Epidermal melanocyte (primary cell): Measurements from ENCODE around the gene BANF1.

Source experiments
- DNase-seq: peaks from one replicate; pipeline ENCODE4 v3.0.0; 2011; ENCODE audit warnings: low spot score; ENCODE audit not compliant: insufficient read length

The BANF1 gene

GRCh38 chr11:66001942-66002647, at the start of gene BANF1, which contains the start of gene EIF1AD:
Gene BANF1 (plus strand): TSS chr11:66002503. CDS start chr11:66003251, 748 bp downstream.
Gene EIF1AD (minus strand): TSS chr11:66002157. CDS start chr11:66000389, 1,768 bp downstream.
- DNase-seq: peak; percentile 95

GRCh38 chr11:65953471-65953870, 48.8 kb upstream of the BANF1 start:
- no peak for DNase-seq

GRCh38 chr11:65954771-65955170, 47.5 kb upstream of the BANF1 start:
- no peak for DNase-seq

- no peak for DNase-seq
These were observed 44.0 kb upstream of the BANF1 start for GRCh38 chr11:65958291-65958690.

GRCh38 chr11:65958774-65959420, 43.4 kb upstream of the BANF1 start:
- no peak for DNase-seq

- DNase-seq: no peak
These were observed 41.5 kb upstream of the BANF1 start for GRCh38 chr11:65960824-65961266.

- DNase-seq: peak; percentile 100
These were observed 40.8 kb upstream of the BANF1 start, which contains the start of gene SART1 for GRCh38 chr11:65961267-65962140. Gene SART1 (plus strand): TSS chr11:65961734. CDS start chr11:65961781, 47 bp downstream.

- peak; percentile 77 for DNase-seq
These were observed 40.1 kb upstream of the BANF1 start for GRCh38 chr11:65962141-65962564.

- no peak for DNase-seq
These were observed 37.4 kb upstream of the BANF1 start for GRCh38 chr11:65964906-65965305.

- no peak for DNase-seq
These were observed 36.1 kb upstream of the BANF1 start for GRCh38 chr11:65965986-65966762.

GRCh38 chr11:65967329-65967934, 34.9 kb upstream of the BANF1 start:
- DNase-seq: no peak

GRCh38 chr11:65968600-65969482, 33.5 kb upstream of the BANF1 start:
- DNase-seq: no peak

GRCh38 chr11:65972116-65972515, 30.2 kb upstream of the BANF1 start:
- no peak for DNase-seq

- DNase-seq: no peak
These were observed 28.7 kb upstream of the BANF1 start for GRCh38 chr11:65973439-65974110.

GRCh38 chr11:65975771-65976170, 26.5 kb upstream of the BANF1 start:
- no peak for DNase-seq

GRCh38 chr11:65976216-65977176, 25.8 kb upstream of the BANF1 start:
- no peak for DNase-seq

GRCh38 chr11:65977621-65978390, 24.5 kb upstream of the BANF1 start:
- DNase-seq: no peak
